Measurements from ENCODE around the gene MDFIC. TPM values are rescaled to one million over a fixed set of nuclear protein-coding genes. Genes with fewer than 3 reads are reported as not detected.

Gene MDFIC
- total RNA-seq, 2 donors from 2014 or later = 17.1 to 35.0 TPM

DNA sequence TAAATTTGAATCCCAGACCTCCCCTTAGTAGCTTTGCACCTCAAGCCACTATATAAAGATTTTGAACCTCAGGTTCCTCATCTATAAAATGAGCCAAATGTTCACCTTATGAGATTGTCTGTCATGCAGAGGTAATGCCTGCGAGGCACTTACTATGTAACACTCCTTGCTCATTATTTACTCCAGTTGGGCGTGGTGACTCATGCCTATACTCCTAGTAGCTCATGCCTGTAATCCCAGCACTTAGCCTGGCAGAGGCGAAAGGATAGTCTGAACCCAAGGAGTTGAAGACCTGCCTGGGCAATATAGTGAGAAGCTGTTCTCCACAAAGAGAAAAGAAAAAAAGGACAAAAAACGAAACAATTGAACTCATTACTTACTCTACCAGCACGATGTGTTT is 82.2 kb downstream of the MDFIC start:
- Histone ChIP-seq H3K4me1 (peaks cover 0 to 14% of the 10 kb centered on the region in 2 donors), H3K36me3 (no peaks in the 10 kb centered on the region), H3K4me3 (no peak overlapping the region), H3K9me3 (no peaks in the 10 kb centered on the region), H3K27ac (no peak overlapping the region), H3K27me3 (no peaks in the 10 kb centered on the region)
- TF ChIP-seq CTCF (IDR thresholded peaks at IDR 0.05) = no peak
- no peak for DNase-seq (ENCODE audit: low spot score)

GRCh38 chr7:115005251-115005650 is 83.4 kb downstream of the MDFIC start:
- no peak overlapping the region for H3K27ac ChIP-seq
- no peaks in the 10 kb centered on the region for H3K36me3 ChIP-seq
- H3K4me1 ChIP-seq = peaks cover 0 to 25% of the 10 kb centered on the region in 2 donors
- no peak for DNase-seq (ENCODE audit: low spot score)
- no peaks in the 10 kb centered on the region for H3K9me3 ChIP-seq
- H3K27me3 ChIP-seq = no peaks in the 10 kb centered on the region
- H3K4me3 ChIP-seq = no peak overlapping the region
- no peak for TF ChIP-seq CTCF (IDR thresholded peaks at IDR 0.05)

GRCh38 chr7:115005953-115006352 is 84.1 kb downstream of the MDFIC start:
- Histone ChIP-seq H3K9me3 (no peaks in the 10 kb centered on the region), H3K27me3 (no peaks in the 10 kb centered on the region), H3K27ac (no peak overlapping the region), H3K4me3 (no peak overlapping the region), H3K4me1 (peaks cover 0 to 25% of the 10 kb centered on the region in 2 donors), H3K36me3 (no peaks in the 10 kb centered on the region)
- no peak for TF ChIP-seq CTCF (IDR thresholded peaks at IDR 0.05)
- DNase-seq (ENCODE audit: low spot score) = no peak

- TF ChIP-seq CTCF (IDR thresholded peaks at IDR 0.05) = no peak
- no peak for DNase-seq (ENCODE audit: low spot score)
- H3K27ac ChIP-seq = no peak overlapping the region
- no peak overlapping the region for H3K4me3 ChIP-seq
- H3K4me1 ChIP-seq = peaks cover 0 to 25% of the 10 kb centered on the region in 2 donors
- H3K9me3 ChIP-seq = no peaks in the 10 kb centered on the region
- no peaks in the 10 kb centered on the region for H3K36me3 ChIP-seq
- H3K27me3 ChIP-seq = no peaks in the 10 kb centered on the region
Observed at GRCh38 chr7:115007751-115008150, 85.9 kb downstream of the MDFIC start.

DNA sequence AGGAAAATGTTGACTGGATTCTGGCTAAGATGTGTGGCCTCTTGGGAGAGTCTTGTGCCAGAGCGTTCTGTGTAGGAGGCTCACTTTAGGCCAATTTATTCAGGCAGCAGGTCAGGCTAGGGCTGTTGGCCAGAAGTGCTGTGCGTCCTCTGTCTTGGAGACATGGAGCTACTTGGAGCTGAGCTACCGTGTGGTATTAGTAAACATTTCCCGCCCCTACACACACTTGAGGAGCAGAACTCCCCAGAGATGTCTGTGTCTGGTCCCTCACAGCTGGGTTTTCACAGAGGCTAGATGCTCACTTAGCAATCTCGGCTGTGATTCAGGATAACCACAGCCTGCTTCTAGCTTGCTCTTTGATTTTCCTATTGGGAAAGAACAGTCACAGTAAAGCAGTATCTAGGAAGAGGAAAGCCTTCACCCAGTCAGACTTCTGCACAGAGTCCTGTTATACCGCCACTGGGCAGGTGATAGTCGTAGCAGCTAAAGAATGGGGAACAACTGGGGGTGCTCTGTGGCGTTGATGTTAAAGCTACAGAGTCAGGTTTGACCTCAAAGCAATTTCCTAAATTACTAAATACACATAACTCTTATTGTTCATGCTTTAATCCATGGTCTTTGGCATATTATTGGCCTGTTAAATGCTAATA is 86.7 kb downstream of the MDFIC start:
- Histone ChIP-seq H3K4me3 (no peak overlapping the region), H3K36me3 (no peaks in the 10 kb centered on the region)
- DNase-seq (ENCODE audit: low spot score) = peak; percentile 89

More for the DNA sequence above, 86.7 kb downstream of the MDFIC start:
- H3K4me1 ChIP-seq = peaks cover 0 to 25% of the 10 kb centered on the region in 2 donors
- TF ChIP-seq CTCF (IDR thresholded peaks at IDR 0.05) = peak in 1 of 2 donors; percentile 10
- no peaks in the 10 kb centered on the region for H3K9me3 ChIP-seq
- peak overlapping the region in 1 of 2 donors; percentile 8 for H3K27ac ChIP-seq
- no peaks in the 10 kb centered on the region for H3K27me3 ChIP-seq

Measured in right atrium auricular region (tissue), 2 donors.